GDM1 (cell line): ENCODE measurements around the gene GFRA1.

ENCODE experiments used
- DNase-seq: peaks from one replicate; lab custom pipeline; 2025; lab: John Stamatoyannopoulos, UW

GFRA1 gene

GRCh38 chr10:116157485-116157884, 115.5 kb downstream of the GFRA1 start:
- DNase-seq: no peak

GRCh38 chr10:116156819-116157218, 116.2 kb downstream of the GFRA1 start:
- no peak for DNase-seq

- no peak for DNase-seq
Observed at GRCh38 chr10:116155191-116155590, 117.8 kb downstream of the GFRA1 start.

GRCh38 chr10:116154651-116155050, 118.4 kb downstream of the GFRA1 start:
- no peak for DNase-seq

GRCh38 chr10:116151076-116151475, 121.9 kb downstream of the GFRA1 start:
- no peak for DNase-seq

- no peak for DNase-seq
Observed at GRCh38 chr10:116150606-116151005, 122.4 kb downstream of the GFRA1 start.

- DNase-seq: no peak
Observed at GRCh38 chr10:116147147-116147905, 125.7 kb downstream of the GFRA1 start.

GRCh38 chr10:116146372-116147140, 126.5 kb downstream of the GFRA1 start:
- no peak for DNase-seq

GRCh38 chr10:116143673-116144222, 129.3 kb downstream of the GFRA1 start:
- DNase-seq: no peak

- DNase-seq: no peak
Observed at GRCh38 chr10:116141855-116142254, 131.2 kb downstream of the GFRA1 start.

- no peak for DNase-seq
Observed at GRCh38 chr10:116141246-116141645, 131.8 kb downstream of the GFRA1 start.

- no peak for DNase-seq
Observed at GRCh38 chr10:116139886-116140285, 133.1 kb downstream of the GFRA1 start.

- no peak for DNase-seq
Observed at GRCh38 chr10:116138897-116139296, 134.1 kb downstream of the GFRA1 start.

GRCh38 chr10:116136261-116136660, 136.7 kb downstream of the GFRA1 start:
- no peak for DNase-seq

GRCh38 chr10:116134322-116134721, 138.7 kb downstream of the GFRA1 start:
- DNase-seq: no peak

GRCh38 chr10:116133634-116134033, 139.4 kb downstream of the GFRA1 start:
- no peak for DNase-seq

- no peak for DNase-seq
Observed at GRCh38 chr10:116132780-116133399, 140.1 kb downstream of the GFRA1 start.

GRCh38 chr10:116130006-116130405, 143.0 kb downstream of the GFRA1 start:
- DNase-seq: no peak

GRCh38 chr10:116126954-116127695, 145.9 kb downstream of the GFRA1 start:
- DNase-seq: no peak

- DNase-seq: no peak
Observed at GRCh38 chr10:116126239-116126638, 146.8 kb downstream of the GFRA1 start.

GRCh38 chr10:116125180-116125579, 147.8 kb downstream of the GFRA1 start:
- no peak for DNase-seq

- no peak for DNase-seq
Observed at GRCh38 chr10:116124777-116125176, 148.2 kb downstream of the GFRA1 start.
